AG10803 (cell line): ENCODE results near the gene PPTC7.

ENCODE experiments used
- DNase-seq: peaks from one replicate; pipeline ENCODE4 v3.0.0; 2010; ENCODE audit warnings: low read depth
- H3K4me3 ChIP-seq: 2 replicates; pipeline ENCODE4 v1.5.1; 2011; ENCODE audit warnings: mild to moderate bottlenecking, low read length, control low read depth
- TF ChIP-seq, protein P1 (sequence below): conservative IDR thresholded peaks from 2 replicates; pipeline ENCODE4 v1.5.1; 2011; ENCODE audit warnings: mild to moderate bottlenecking, low read length, control low read depth, inconsistent platforms

The PPTC7 gene, protein sequence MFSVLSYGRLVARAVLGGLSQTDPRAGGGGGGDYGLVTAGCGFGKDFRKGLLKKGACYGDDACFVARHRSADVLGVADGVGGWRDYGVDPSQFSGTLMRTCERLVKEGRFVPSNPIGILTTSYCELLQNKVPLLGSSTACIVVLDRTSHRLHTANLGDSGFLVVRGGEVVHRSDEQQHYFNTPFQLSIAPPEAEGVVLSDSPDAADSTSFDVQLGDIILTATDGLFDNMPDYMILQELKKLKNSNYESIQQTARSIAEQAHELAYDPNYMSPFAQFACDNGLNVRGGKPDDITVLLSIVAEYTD

DNA sequence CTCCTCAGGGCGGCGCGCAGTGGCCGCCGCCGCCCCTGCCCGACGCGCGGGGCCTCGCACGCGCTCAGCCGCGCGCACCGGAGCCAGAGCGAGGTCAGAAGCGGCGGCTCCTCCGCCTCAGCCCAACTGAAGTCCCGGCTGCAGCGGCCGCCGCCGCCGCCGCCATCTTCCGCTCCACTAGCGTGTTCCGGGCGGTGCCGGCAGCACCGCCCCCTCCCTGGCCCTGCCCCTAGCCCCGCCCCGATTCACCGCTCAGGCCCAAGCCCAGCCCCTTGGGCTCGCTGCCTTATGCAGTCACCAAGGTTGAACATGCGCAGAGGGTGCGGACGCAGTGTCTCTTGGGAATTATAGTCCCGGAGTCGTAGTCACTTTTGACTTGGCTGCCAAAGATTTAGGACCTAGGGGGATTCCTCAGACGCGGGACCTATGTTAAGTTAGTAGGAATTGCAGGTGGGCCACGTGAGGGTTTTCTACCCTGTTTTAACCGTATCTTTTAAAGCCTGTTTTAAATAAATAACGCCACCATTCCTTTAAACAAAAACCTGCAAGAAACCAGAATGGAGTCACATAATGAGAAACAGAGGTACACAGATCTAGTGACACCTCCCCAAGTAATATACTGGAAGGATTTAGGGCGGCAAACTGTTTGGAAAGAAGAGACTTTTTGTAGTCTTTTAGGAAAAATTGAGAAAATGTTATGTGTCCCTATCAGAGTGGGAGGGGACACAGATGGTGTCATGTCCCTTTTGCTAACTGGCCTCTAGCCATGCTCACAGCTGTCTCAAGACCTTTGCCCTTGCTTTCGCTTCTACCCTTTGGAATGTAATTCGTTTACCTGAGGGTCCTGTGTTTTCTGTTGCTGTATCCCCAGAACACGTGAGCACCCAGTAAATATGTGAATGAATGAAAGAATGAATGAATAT lies at the start of gene PPTC7:
TSS of gene PPTC7 (minus strand) at position 182 of the 923 bp plus-strand sequence. CDS start 287 bp downstream, outside the sequence.
- H3K4me3 ChIP-seq = peak within 1 kb of the TSS; percentile 92
- peak; percentile 93 for DNase-seq
- TF ChIP-seq, protein P1, sequence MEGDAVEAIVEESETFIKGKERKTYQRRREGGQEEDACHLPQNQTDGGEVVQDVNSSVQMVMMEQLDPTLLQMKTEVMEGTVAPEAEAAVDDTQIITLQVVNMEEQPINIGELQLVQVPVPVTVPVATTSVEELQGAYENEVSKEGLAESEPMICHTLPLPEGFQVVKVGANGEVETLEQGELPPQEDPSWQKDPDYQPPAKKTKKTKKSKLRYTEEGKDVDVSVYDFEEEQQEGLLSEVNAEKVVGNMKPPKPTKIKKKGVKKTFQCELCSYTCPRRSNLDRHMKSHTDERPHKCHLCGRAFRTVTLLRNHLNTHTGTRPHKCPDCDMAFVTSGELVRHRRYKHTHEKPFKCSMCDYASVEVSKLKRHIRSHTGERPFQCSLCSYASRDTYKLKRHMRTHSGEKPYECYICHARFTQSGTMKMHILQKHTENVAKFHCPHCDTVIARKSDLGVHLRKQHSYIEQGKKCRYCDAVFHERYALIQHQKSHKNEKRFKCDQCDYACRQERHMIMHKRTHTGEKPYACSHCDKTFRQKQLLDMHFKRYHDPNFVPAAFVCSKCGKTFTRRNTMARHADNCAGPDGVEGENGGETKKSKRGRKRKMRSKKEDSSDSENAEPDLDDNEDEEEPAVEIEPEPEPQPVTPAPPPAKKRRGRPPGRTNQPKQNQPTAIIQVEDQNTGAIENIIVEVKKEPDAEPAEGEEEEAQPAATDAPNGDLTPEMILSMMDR = no peak

DNA sequence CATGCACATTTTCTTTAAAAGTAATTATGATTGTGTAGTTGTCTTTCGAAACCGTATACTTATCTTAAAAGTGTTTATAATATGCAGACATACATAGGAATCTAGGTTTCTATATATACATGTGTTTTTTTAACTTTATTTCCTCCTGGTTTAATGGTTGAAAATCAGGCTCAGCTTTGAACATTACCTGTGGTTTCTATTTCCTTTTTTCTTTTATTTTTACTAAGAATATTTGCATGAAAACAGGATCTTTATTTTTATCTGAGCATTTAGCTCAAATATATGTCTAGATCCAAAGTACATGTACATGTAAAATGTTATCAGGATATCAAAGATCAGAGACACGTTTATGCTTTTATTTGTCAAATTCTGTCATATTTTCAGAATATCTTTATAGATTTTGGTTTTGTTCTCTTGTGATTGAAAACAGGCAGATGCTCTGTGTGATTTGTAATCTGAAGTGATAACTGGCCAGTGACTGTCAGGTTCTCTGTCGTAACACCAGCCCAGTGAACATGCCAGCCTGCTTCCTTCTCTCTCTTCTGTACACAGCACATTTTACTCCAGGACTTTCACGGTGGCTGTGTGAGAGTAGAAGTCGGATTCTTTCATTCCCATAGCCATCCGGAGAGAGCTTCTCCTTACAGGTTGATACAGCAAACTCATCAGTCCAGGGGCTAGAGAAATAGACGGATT lies 44.5 kb upstream of the PPTC7 start:
- H3K4me3 ChIP-seq = no peak overlapping the region

DNA sequence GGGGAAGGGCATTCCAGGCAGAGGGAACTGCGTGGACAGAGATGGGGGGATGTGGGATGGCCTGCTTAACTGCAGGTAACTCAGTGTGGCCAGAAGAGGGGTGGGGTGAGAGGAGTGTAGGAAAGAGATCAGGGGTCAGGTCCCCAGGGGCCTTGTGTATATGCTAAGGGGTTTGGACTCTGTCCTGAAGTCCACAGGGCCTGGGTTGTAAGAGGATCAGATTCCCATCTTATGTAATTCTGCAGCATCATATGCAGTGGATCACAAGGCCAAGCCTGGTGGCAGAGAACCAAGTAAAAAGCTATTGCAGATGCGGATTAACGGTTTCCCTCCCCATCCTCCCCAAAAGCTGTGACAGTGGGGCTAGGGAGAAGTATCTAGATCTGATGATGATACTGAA lies 39.5 kb upstream of the PPTC7 start:
- no peak for DNase-seq
- no peak overlapping the region for H3K4me3 ChIP-seq
- TF ChIP-seq, protein P1 = no peak

More for the DNA sequence above, 44.5 kb upstream of the PPTC7 start:
- no peak for DNase-seq
- TF ChIP-seq, protein P1 = no peak

DNA sequence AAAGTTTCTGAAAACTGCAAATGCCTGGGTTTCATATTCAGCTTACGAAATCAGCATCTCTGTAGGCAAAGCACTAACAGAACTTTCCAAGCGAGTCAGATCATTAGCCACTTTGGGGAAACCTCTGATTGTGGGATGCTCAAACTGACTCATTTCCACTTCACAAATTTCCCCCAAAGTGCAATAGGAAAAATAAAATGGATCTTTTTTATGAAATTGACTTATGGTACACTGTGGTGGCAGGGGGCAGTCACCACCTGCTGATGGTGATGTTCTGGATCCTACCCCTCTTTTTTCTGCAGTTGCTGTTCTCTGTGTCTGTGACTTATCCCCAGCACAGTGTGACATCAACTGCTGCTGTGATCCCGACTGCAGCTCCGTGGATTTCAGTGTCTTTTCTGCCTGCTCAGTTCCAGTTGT lies 36.4 kb upstream of the PPTC7 start:
- no peak overlapping the region for H3K4me3 ChIP-seq
- TF ChIP-seq, protein P1 = no peak
- no peak for DNase-seq

DNA sequence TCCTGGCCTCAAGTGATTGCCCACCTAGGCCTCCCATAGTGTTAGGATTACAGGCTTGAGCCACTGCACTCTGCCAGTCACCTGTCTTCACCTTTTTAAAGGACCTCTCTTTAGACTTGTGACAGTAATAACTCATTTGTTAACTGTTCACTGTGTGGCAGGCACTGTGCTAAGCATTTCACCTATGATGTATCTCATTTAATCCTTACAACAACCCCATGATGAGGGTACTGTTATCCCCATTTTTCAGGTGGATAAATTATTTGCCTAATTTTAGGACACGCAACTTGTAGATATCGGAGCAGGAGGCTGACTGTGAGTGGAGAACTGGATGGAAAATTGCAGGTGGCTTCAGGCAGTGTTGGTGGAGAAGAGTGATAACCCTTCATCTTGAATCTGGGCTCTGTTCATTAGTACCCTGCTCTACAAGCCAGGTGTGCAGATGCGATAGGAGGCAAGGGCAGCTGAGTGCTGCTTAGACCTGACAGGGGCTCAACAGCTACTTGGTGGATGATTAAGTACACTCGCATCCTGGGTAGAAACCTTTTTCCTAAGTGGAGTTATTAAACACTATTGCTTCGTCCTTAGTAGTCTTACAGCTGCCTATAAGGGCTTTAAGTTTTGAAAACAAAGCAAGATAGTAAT lies 33.5 kb upstream of the PPTC7 start:
- no peak for DNase-seq
- TF ChIP-seq, protein P1 = no peak
- H3K4me3 ChIP-seq = no peak overlapping the region

DNA sequence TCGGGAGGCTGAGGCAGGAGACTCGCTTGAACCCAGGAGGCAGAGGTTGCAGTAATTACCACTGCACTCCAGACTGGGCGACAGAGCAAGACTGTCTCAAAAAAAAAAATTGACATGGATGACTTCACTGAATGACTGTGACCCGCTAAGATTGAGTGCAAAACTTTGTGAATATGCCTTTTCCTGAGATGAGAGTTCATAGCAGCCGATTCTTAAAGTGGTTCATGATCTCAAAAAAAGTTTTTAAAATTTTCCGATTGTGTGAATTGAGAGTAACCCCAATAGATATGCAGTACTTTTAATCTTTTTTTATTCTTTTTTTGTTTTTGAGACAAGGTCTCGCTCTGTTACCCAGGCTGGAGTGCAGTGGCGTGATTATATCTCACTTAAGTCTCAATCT lies 32.1 kb upstream of the PPTC7 start:
- no peak overlapping the region for H3K4me3 ChIP-seq
- DNase-seq = no peak
- TF ChIP-seq, protein P1 = no peak
